GM20000 (cell line): ENCODE data around the gene THOC2.

Experiments
- DNase-seq: peaks from one replicate; pipeline ENCODE4 v3.0.0; 2012; ENCODE audit warnings: low spot score
- CTCF ChIP-seq: IDR thresholded peaks from 2 replicates; pipeline ENCODE4 v1.5.1; 2012; ENCODE audit warnings: mild to moderate bottlenecking, control low read depth; ENCODE audit errors: extremely low read depth, missing control alignments

THOC2 gene

GRCh38 chrX:123607806-123608205 is 125.0 kb downstream of the THOC2 start:
- TF ChIP-seq CTCF = no peak
- no peak for DNase-seq

GRCh38 chrX:123607270-123607669 is 125.6 kb downstream of the THOC2 start:
- no peak for DNase-seq

GRCh38 chrX:123603491-123603890 is 129.4 kb downstream of the THOC2 start:
- TF ChIP-seq CTCF = no peak
- DNase-seq = no peak

More at GRCh38 chrX:123607270-123607669, 125.6 kb downstream of the THOC2 start:
- TF ChIP-seq CTCF = no peak

- TF ChIP-seq CTCF = no peak
- no peak for DNase-seq
Measured at GRCh38 chrX:123601437-123601836, 131.4 kb downstream of the THOC2 start.

GRCh38 chrX:123600181-123600580 is 132.7 kb downstream of the THOC2 start:
- no peak for TF ChIP-seq CTCF
- no peak for DNase-seq

- DNase-seq = peak; percentile 34
- no peak for TF ChIP-seq CTCF
Measured at GRCh38 chrX:123590842-123591486, 141.9 kb downstream of the THOC2 start.

- DNase-seq = no peak
- TF ChIP-seq CTCF = no peak
Measured at GRCh38 chrX:123588723-123589122, 144.1 kb downstream of the THOC2 start.
